SK-N-MC (cell line): Measurements from ENCODE around the gene LRIG1.

Source experiments
- EZH2 ChIP-seq: fragments of 200-600 bp; sonication (generic); IDR thresholded peaks from one replicate; pipeline ENCODE4 v1.6.1; 2017; ENCODE audit warnings: antibody characterized with exemption
- FOXP2 ChIP-seq: optimal IDR thresholded peaks from 2 replicates; pipeline ENCODE3; 2011; ENCODE audit warnings: mild to moderate bottlenecking, moderate library complexity; ENCODE audit not compliant: insufficient read depth; ENCODE audit errors: extremely low read length, control extremely low read depth
- POLR2AphosphoS5 ChIP-seq: IDR thresholded peaks from 2 replicates; pipeline ENCODE4 v1.6.1; 2012; ENCODE audit warnings: mild to moderate bottlenecking, low read depth, low read length, borderline replicate concordance

- TF ChIP-seq POLR2AphosphoS5: no peak
- no peak for TF ChIP-seq EZH2
- TF ChIP-seq FOXP2: no peak
These were observed 7.2 kb downstream of the LRIG1 start for GRCh38 chr3:66493458-66494099.
